IMR-90 (cell line): ENCODE measurements around the gene OR6X1.

Experiments
- CEBPB ChIP-seq: IDR thresholded peaks from 2 replicates; pipeline ENCODE4 v1.6.1; 2012; ENCODE audit warnings: low read depth, low read length, improper control_type of control experiment
- CTCF ChIP-seq: conservative IDR thresholded peaks from 2 replicates; pipeline ENCODE4 v1.5.1; 2012; ENCODE audit warnings: mild to moderate bottlenecking, low read depth, low read length, improper control_type of control experiment
- POLR2A ChIP-seq: IDR thresholded peaks from 2 replicates; pipeline ENCODE4 v1.6.1; 2012; ENCODE audit warnings: mild to moderate bottlenecking, low read depth, low read length
- RAD21 ChIP-seq: IDR thresholded peaks from 2 replicates; pipeline ENCODE4 v1.6.1; 2012; ENCODE audit warnings: low read length, improper control_type of control experiment
- SMC3 ChIP-seq: fragments of 150-350 bp; IDR thresholded peaks from 2 replicates; pipeline ENCODE4 v1.6.1; 2016; ENCODE audit warnings: low read depth, mild to moderate bottlenecking, antibody characterized with exemption, low read length, moderate library complexity

- no peak for TF ChIP-seq SMC3
- no peak for TF ChIP-seq RAD21
- TF ChIP-seq POLR2A = no peak
- no peak for TF ChIP-seq CTCF
- TF ChIP-seq CEBPB = no peak
These were observed 2.5 kb downstream of the OR6X1 start for GRCh38 chr11:123751781-123752180.
